H1 (cell line): Measurements from ENCODE around the gene FGFR2. TPM values are rescaled to one million over a fixed set of nuclear protein-coding genes. Genes with fewer than 3 reads are reported as not detected.

Source experiments
- JUND ChIP-seq: IDR thresholded peaks from 2 replicates; pipeline ENCODE4 v1.6.1; 2011; ENCODE audit warnings: mild to moderate bottlenecking, improper control_type of control experiment, low read length
- KDM4A ChIP-seq: IDR thresholded peaks from one replicate; pipeline ENCODE4 v1.7.1; 2012; ENCODE audit warnings: low read depth, mild to moderate bottlenecking, moderate library complexity, low read length, inconsistent platforms; ENCODE audit not compliant: severe bottlenecking
- KDM5A ChIP-seq: fragments of 200-600 bp; IDR thresholded peaks from 2 replicates; pipeline ENCODE4 v1.7.1; 2012; ENCODE audit warnings: mild to moderate bottlenecking, low read length, inconsistent platforms, mixed read lengths
- RAD21 ChIP-seq, 2 experiments: IDR thresholded peaks in 1 of 2; conservative IDR thresholded peaks in 1 of 2; 2 replicates each; pipeline ENCODE4 v1.6.1; 2011; ENCODE audit warnings: low read depth in 2 of 2, low read length in 2 of 2, improper control_type of control experiment in 1 of 2, inconsistent platforms in 1 of 2, mild to moderate bottlenecking in 1 of 2, moderate library complexity in 1 of 2
- SIN3A ChIP-seq, 2 experiments: IDR thresholded peaks in 1 of 2; conservative IDR thresholded peaks in 1 of 2; 2 replicates each; pipeline ENCODE4 v1.6.1; 2011 to 2012; ENCODE audit warnings: low read length in 2 of 2, improper control_type of control experiment in 1 of 2, low read depth in 1 of 2, mild to moderate bottlenecking in 1 of 2
- polyA plus RNA-seq, 7 experiments: library from polyadenylated mRNA; depleted of rRNA in 3 of 7; stranded (reverse) in 5 of 7; unstranded in 2 of 7; fragments of >200 nt in 5 of 7; fragments of 200-250 nt in 2 of 7; gene quantifications; 1 replicate in 5 of 7; 2 replicates in 1 of 7; 4 replicates in 1 of 7; pipeline versions ENCODE4 v1.2.1 to v1.2.3, GENCODE V29; 2011 to 2013; ENCODE audit warnings: missing spikeins in 2 of 7, mixed read lengths in 2 of 7
- total RNA-seq: library from RNA; stranded (reverse); fragmentation: NEBNext Ultra II Directional; extraction: Animal tissue kit (Norgen Biotek cat#: 25700); gene quantifications from 2 replicates; pipeline ENCODE4 v1.2.1, GENCODE V29; 2021
- TF ChIP-seq, protein P1 (sequence below): IDR thresholded peaks from 2 replicates; pipeline ENCODE4 v1.6.1; 2012; ENCODE audit warnings: inconsistent platforms

FGFR2 gene
- total and polyA plus RNA-seq, 2 of the 8 experiments (the other 6 are each of a cell fraction or from before 2014, with no cell fraction given), result 50.2 to 81.2 TPM

DNA sequence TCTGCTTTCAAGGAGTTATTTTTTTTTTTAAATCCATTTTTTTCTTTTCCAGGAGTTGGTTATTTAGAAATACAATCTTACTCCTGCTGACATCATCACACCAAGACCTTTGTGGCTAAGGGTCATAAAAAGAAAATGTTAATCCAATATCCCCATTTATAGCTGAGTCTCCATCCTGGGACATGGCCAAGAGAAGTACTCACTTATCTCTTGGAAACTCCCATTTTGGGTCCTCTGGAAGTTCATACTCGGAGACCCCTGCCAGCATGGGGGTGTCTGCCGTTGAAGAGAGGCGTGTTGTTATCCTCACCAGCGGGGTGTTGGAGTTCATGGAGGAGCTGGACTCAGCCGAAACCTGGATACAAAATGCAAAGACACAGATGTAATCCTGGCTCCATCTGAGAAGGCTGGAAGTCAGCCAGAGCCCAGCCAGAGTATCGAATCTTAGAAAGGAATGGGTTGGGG, 94.6 kb downstream of the FGFR2 start (continued):
- no peak for TF ChIP-seq RAD21 (IDR thresholded peaks at IDR 0.05 in 1 of 2, conservative IDR thresholded peaks at IDR 0.05 in 1 of 2; ENCODE audit: low read depth in 2 of 2, low read length in 2 of 2)
- TF ChIP-seq KDM4A, result no peak
- TF ChIP-seq KDM5A, result no peak
- TF ChIP-seq JUND, result no peak
- TF ChIP-seq, protein P1, sequence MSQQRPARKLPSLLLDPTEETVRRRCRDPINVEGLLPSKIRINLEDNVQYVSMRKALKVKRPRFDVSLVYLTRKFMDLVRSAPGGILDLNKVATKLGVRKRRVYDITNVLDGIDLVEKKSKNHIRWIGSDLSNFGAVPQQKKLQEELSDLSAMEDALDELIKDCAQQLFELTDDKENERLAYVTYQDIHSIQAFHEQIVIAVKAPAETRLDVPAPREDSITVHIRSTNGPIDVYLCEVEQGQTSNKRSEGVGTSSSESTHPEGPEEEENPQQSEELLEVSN, result no peak
- TF ChIP-seq SIN3A (conservative IDR thresholded peaks at IDR 0.05 in 1 of 2, IDR thresholded peaks at IDR 0.05 in 1 of 2; ENCODE audit: low read depth in 1 of 2, low read length in 2 of 2), result no peak
